NCI-H2196 treated with DMSO at 0.1 percent for 48 hours (cell line): ENCODE data around the gene CYFIP1.
"Not testable (repeated sequence)": the region's sequence is repeated elsewhere in the genome, so short reads cannot be mapped to it uniquely, and the experiment has no call there.

Source experiments
- DNase-seq: peaks from one replicate; lab custom pipeline; 2025; ENCODE audit not compliant: unreplicated experiment; lab: John Stamatoyannopoulos, UW

Gene CYFIP1

DNA sequence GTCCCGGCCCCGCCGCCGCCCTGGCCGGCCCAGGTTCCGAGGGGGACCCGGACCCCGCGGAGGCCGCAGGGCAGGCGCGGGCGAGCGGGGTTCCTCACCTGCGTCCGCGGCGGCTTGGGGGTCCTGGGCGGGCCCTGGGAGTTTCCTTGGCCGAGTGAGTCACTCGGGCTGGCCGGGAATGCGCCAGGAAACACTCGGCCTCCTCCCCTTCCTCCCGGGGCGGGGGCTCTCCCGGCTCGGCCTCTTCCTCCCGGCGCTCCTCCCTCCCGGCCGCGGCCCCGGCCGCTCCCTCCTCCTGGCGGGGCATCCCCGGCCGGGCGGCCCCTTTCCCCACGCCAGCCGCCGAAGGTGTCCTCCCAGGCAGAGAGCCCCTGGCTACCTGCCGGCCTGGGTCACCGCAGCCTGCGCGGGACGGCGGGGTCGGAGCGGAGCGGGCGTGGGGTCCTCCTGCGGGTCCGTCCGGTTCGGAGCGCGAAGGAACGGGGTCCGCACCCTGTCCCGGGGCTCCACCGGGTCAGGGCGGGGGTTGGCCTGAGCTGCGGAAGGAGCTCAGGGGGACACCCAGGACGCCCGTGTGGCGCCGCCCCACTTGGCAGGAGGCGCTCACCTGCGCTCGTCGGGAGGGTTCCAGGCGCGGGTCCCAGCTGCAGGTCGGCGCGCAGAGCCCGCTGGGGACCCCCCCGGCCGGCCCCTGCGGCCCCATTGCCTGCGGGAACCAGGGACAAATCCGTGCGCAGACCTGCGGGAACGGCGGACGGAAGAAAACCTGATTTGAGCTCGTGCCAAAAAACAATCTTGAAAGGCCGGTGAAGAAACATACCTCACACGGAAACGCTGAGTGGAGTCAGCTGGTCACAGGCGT lies at the start of gene CYFIP1:
Gene CYFIP1, minus strand, starts transcription at position 180 of the 862 bp plus-strand sequence. CDS start 33,083 bp downstream, outside the sequence.
- peak; percentile 21 for DNase-seq

DNA sequence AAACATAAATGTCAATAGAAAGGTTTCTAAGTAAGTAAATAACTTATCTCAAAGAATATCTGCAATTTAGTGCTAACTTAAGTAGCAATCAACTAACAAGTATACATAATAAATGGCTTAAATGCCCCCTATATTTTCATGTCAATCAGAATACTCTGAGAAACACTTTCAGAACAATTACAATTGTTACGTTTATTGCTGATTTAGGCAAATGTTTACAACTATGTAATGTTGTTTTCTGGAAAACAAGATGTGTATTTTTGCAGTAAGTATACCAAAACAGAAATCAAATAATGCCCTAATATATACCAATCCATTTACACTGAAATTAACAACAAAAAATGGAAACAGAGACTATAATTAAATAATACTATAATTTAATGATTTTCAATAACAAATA lies 46.0 kb upstream of the CYFIP1 start:
- DNase-seq, result no peak

DNA sequence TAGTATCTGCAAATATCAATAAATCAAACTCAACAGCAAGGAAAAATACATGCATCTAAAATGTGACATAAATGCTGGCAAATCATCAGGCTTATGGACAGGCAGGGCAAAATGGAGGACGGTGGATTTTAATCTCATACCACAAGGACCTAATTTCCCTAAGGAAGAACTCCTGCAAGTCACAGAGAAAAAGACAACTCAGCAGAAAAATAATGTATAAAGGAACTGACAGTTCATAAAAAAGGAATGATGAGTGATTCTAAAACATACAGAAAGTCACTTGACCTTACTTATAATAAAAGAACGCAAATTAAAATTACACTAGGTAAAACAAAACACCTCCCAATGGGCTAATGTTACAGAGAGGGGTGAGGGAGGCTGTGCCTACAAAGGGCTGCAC lies 42.0 kb upstream of the CYFIP1 start:
- no peak for DNase-seq

DNA sequence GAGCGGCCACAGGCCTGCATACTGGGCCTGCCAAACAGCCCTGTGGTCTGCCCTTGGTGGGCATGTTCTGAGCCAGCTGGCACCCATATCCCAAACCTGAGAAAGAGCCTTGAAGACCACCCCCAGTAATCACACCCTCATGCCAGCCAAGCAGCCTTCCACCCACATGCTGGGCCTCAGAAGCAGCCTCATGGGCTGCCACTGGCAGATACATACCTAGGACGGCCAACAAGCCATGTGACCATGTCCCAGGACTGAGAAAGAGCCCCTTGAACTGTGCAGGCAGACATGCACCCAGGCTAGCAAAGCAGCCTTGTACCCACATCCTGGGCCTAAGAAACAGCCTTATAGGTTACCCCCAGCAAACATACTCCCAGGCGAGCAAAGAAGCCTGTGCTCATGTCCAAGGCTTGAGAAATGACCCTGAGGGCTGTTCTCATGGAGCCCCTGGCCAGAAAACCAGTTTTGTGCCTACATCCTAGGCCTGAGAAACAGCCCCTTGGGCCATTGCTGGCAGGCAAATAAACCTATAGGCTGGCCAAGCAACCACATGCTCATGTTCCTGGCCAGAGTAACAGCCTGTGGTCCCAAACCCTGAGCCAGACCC lies 34.3 kb upstream of the CYFIP1 start:
- DNase-seq, result no peak

DNA sequence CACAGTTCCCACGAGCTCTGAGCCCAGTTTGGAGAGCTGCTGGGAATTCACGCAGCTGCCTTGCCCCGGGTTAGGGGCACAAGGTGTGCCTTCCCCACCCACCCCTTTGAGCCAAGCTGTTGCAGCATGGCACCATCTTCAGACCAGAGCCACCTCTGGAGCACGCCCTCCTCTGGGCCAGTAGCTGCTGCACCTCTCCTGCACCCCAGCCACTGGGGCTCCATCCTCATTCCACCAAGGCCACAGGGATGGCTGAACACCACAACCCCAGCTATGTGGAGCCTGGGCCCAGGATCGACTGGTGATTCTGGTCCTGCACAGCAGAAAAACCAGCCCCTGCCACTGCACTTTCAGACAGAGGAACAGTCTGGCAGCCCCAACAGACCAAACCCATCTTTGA lies 33.5 kb upstream of the CYFIP1 start:
- DNase-seq, result no peak

DNA sequence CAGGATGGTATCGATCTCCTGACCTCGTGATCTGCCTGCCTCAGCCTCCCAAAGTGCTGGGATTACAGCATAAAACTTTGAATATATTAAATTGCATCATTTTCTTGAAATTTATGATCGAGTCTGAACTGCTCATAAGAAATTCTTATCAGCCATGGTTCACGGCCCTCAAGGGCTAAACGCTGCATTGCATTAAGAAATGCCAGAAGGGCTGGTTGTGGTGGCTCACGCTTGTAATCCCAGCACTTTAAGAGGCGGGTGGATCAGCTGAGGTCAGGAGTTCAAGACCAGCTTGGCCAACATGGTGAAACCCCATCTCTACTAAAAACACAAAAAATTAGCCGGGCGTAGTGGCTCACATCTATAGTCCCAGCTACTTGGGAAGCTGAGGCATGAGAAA lies 32.4 kb upstream of the CYFIP1 start:
- not testable (repeated sequence) for DNase-seq

DNA sequence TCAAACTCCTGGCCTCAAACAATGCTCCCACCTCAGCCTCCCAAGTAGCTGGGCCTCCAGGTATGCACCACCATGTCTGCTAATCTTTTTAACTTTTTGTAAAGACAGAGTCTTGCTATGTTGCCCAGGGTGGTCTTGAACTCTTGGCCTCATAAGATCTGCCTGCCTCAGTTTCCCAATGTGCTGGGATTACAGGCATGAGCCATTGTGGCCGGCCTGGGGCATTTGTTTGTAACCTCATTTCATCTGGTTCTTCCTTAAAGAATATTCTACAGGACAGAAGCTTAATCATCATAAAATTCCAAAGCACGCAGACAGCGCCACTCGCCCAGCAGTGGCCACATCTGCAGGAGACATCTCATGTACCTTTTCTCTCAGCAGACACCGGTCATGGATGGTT lies 23.6 kb upstream of the CYFIP1 start:
- DNase-seq, result no peak

DNA sequence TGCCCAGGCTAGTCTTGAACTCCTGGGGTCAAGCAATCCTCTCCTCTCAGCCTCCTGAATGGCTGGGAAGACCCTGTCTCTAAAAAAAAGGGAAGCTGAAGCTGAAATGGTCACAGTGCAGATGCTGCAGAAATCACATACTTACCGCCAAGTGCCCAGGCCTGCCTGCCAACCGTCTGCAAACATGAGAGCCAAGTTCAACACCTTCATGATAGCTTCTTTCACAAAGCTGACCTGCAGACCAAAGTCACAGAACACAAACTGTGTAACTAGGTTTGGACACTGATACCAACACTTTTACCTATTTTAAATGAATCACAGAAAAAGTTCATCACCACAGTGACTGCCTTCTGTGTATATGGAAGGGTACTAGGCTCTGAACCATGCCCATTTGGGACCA lies 22.8 kb upstream of the CYFIP1 start:
- DNase-seq, result no peak

DNA sequence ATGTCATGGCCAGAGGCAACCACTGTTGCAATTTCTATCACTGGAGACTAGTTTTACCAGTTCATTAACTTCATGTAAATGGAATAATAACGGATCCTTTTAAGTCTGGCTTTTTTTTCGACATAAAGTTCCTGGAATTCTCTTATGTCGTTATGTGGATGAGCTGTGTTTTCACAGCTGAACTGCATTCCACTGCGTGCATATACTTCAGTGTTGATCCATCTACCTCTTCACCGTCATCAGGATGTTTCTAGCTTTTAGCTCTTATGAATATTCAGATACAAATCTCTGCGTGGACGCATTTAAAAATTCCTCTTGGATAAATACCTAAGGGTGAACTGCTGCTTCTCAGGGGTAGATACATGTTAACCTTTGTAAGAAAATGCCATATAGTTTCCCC lies 15.6 kb upstream of the CYFIP1 start:
- no peak for DNase-seq

DNA sequence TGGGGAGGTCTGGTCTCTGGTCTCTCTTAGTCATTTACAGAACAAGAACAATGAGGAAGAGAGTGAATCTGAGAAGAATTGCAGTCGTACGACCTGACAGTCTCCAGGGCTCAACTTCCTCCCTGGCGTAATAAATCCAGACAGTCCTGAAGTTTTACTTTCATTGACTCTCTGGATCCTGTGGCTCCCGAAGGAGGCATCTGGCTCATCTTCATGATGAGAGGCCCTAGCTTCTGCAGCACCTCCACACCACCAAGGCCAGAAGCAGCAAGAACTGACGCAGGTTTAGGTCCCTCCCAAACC lies 11.8 kb upstream of the CYFIP1 start:
- DNase-seq, result no peak

DNA sequence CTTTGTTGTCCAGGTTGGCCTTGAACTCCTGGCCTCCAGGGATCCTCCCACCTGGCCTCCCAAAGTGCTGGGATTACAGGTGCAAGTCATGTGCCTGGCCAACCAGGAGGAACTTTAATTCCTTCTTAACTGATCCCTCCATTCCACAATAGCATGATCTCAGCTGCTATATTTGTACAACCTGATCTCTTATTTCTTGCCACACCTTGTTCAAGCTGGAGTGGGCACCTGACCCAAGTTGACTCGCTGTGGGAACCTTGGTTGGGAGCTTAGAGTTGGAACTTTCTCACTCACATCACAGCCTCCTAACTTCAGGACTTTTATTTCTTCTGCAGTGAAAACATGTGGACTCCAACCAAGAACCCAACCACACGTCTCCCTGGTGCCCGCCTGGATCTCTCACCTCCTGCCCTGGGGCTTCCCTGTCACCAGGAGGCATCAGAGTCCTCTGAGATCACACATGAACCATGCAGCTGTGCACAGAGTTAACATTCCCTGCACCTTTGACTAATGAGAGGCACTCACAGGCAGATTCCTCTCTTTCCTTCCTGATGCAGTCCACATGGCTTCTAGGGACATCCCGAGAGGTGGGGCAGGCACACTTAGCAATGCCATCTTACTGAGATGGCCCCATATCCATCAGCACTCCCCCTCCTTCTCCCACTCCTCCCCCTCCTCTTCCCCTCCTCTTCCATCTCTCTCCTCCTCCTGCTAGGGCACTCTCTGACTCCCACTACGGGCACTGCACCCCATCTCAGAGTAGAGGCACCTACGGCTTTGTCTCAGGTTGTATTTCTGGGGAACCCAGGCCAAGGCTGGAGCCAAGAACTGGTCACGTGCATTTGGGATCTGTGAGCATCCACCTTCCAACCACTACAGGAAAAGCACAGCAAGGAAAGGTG lies 9.7 kb upstream of the CYFIP1 start:
- no peak for DNase-seq

DNA sequence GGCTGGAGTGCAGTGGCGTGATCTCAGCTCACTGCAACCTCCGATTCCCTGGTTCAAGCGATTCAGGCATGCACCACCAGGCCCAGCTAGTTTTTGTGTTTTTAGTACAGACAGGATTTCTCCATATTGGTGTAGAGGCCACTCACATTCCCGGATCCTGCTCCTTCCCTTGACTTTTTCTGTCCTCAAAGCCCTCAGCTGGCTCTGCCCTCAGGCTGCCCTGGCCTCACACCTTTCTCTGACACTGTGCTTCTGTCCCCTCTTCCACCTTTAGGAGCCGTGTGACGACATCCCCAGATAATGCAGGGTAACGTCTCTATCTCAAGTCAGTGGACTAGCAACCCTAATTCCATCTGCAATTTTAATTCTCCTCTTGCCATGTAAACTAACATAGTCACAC lies 8.6 kb upstream of the CYFIP1 start:
- DNase-seq, result no peak

DNA sequence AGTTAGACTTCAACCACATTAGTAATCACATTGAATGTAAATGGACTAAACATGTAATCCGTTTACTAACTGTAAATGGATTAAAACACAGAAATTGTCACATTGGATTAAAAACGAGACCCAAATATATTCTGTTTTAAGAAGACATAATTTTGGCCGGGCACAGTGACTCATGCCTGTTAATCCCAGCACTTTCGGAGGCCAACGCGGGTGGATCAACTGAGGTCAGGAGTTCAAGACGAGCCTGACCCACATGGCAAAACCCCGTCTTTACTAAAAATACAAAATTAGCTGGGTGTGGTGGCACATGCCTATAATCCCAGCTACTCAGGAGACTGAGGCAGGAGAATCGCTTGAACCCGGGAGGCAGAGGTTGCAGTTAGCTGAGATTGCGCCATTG lies 1.8 kb upstream of the CYFIP1 start:
- not testable (repeated sequence) for DNase-seq

DNA sequence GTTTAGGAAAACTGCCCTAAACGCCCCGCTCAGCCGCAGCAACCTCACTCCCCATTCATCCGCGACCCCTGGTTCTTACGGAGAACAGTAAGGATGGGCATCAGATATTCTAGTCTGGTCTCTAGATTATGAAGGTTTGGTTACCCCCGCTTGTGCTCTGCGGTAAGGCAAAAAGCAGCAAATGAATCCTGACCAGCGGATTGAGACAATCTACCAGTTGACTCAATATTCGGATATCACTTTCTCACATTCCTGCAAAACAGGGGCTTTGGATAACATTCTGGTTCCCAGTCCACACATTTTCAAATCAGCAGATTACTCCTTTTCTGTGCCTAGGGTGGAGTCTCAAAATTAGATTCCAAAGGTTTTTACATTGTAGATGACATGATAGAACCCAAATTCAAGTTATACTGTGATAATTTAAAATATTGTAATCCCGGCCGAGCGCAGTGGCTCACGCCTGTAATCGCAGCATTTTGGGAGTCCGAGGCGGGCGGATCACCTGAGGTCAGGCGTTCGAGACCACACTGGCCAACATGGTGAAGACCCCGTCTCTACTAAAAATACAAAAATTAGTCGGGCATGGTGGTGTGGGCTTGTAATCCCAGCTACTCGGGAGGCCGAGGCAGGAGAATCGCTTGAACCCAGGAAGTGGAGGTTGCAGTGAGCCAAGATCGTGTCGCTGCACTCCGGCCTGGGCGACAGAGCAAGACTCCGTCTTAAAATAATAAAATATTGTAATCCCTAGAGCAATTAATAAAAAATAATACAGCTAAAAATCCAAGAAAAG lies 1.1 kb upstream of the CYFIP1 start:
- DNase-seq, result no peak

DNA sequence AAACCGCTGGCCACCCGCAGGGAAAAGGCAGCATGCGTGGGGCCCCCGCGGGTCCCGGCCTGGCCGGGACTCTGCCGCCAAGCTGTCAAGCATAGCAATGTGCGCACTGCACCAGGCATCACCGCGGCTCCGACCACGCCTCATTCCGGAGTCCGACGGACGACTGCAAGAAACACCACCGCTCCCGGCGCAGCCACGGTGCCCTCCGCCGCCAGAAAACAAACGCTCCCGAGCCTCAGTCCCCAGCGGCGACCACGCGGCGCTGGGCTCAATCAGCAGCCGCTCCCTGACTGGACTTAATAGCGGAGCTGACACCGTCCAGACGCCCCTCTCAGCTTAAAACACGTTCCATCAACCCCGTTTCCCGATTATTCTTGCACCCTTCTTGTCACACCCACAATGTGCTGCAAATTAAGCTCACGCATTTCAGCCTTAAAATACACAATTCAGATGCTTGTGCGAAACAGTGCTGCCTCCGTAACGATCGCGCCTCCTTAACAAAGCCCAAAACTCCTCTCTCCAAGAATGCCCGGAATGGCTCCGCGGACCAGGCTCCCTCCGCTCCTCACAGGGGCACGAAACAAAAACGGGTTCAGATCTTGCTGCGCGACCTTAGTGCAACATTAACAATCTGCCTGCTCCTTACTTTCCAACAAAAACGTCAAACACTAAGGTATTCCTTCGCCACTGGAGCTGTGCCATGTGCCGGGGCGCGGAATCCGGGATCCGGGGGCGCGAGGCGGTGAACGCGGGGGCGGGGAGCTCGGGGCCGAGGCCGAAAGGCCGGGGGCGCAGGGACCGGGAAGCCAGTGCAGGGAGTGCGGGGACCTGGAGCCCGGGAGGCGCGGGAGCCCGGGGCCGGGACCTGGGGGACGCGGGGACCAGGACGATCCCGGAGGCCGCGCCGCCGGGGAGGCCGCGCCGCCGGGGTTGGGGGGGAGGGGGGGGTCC lies 655 bp downstream of the CYFIP1 start:
- no peak for DNase-seq

DNA sequence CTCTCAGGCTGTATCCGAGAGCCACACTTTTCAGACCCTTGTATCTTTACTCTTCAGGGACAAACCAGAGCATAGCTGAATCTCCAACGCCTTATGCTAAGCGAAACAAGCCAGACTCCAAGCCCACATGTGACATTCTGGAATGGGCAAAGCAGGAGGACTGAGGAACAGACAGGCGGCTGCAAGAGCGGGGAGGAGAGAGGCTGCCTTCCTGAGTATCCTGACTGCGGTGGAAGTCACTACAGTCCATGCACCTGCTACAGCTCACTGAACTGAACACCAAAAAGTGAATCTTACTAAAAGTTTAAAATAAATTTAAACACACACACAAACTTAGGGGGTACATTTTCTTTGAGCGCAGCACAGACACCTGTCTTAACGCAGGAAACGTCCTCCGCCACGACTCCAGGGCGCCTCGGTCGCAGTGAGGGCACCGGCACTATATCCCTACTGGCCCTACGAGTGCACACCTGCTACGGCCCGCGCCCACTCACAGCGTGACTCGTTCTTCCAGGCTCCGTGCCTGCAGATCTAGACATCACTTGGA lies 1.4 kb downstream of the CYFIP1 start:
- no peak for DNase-seq

DNA sequence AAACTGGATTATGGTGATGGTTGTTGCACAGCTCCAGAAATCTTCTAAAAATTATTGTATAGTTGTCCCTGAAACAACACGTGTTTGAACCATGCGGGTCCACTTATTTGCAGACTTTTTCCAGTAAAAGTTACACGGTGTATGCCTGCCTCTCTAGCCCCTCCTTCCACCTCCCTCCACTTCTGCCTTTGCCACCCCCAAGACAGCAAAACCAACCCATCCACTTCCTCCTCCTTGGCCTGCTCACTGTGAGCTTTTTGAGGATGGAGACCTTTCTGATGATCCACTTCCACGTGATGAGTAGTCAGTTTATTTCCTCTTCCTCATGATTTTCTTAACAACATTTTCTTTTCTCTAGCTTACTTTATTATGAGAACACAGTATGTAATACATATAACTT lies 5.4 kb downstream of the CYFIP1 start:
- DNase-seq, result no peak

DNA sequence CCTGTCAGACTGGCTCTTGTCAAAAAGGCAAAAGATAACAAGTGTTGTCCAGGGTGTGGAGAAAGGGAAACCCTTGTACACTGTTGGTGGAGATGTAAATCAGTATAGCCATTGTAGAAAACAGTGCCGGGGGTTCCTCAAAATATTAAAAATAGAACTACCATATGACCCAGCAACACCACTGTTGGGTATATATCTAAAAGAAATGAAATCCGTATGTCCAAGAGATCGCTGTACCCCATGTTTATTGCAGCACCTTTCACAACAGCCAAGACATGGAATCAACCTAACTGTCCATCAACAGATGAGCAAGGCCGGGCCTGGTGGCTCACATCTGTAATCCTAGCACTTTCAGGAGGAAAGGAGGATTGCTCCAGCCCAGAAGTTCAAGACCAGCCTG lies 6.2 kb downstream of the CYFIP1 start:
- no peak for DNase-seq

DNA sequence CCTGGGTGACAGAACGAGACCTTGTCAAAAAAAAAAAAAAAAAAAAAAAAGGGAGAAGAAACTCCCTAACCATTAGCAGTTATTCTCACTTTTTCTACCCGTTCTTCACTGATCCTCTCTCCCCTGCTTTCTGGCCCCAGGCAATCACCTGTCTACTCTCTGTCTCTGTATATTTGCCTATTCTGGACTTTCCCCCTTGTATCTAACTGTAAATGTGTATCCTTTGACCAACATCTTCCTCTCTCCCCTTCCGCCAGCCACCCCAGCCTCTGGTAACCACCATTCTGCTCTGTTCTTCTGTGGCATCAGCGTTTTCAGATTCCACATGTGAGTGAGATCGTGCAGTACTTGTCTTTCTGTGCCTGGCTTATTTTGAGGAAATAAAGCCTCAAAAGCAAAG lies 6.9 kb downstream of the CYFIP1 start:
- DNase-seq, result no peak

DNA sequence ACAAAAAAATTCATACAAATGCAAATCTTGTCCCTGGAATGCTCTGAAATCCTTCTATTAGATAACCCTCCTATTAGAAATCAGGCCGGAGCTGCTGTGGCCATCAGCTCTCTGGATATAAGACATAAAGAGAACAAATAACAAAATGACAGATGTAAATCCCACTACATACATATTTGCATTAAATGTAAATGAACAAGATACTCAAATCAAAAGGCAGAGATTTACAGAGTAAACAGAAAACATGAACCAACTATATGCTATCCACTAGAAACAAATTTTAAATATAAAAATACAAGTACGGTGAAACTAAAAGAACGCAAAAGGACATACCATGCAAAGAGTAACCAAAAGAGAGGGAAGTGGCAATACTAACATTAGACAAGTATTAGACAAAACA lies 10.7 kb downstream of the CYFIP1 start:
- DNase-seq, result no peak
